Natural killer cell (primary cell): ENCODE measurements around the gene ASH1L. TPM values are rescaled to one million over a fixed set of nuclear protein-coding genes. Genes with fewer than 3 reads are reported as not detected.
"Not testable (repeated sequence)": the region's sequence is repeated elsewhere in the genome, so short reads cannot be mapped to it uniquely, and the experiment has no call there.

Experiments used
- ATAC-seq, 3 donors: fragments of 150-1000 bp in 2 of 3; fragments of 200-7000 bp in 1 of 3; cut with Tn5 transposase; 1 replicate in 1 of 3; 2 replicates in 2 of 3; pipeline ENCODE4 v1.10.0; 2021; ENCODE audit warnings: mild to moderate bottlenecking in 2 of 3, moderate library complexity in 2 of 3
- DNase-seq, 2 donors: peaks; one replicate each; pipeline versions ENCODE4 v3.0.0 to v3.0.0-alpha.2; 2013 to 2021; ENCODE audit warnings: mixed read lengths in 1 of 2
- H3K27ac ChIP-seq: one replicate; pipeline ENCODE4 v1.5.1; 2013; ENCODE audit warnings: mild to moderate bottlenecking, low read length
- H3K27me3 ChIP-seq: one replicate; pipeline ENCODE4 v1.6.1; 2013; ENCODE audit warnings: low read length; ENCODE audit not compliant: control insufficient read depth, insufficient read depth
- H3K36me3 ChIP-seq: one replicate; pipeline ENCODE4 v1.6.1; 2013; ENCODE audit warnings: low read length; ENCODE audit not compliant: control insufficient read depth, insufficient read depth
- H3K4me1 ChIP-seq: one replicate; pipeline ENCODE4 v1.6.1; 2013; ENCODE audit warnings: low read length; ENCODE audit not compliant: control insufficient read depth, insufficient read depth
- H3K4me3 ChIP-seq: one replicate; pipeline ENCODE4 v1.5.1; 2013; ENCODE audit warnings: low read length
- H3K9me3 ChIP-seq: one replicate; pipeline ENCODE4 v1.6.1; 2013; ENCODE audit warnings: low read length; ENCODE audit not compliant: control insufficient read depth, insufficient read depth
- H3K27ac Mint-ChIP-seq, 2 donors: one replicate each; pipeline ENCODE4 v1.8.0; 2022; ENCODE audit warnings: mild to moderate bottlenecking in 2 of 2, mixed read lengths in 2 of 2, moderate library complexity in 1 of 2
- H3K27me3 Mint-ChIP-seq, 2 donors: one replicate each; pipeline ENCODE4 v1.8.0; 2022; ENCODE audit warnings: low read depth in 2 of 2, mixed read lengths in 2 of 2
- H3K36me3 Mint-ChIP-seq: one replicate; pipeline ENCODE4 v1.8.0; 2022; ENCODE audit warnings: mixed read lengths
- H3K4me1 Mint-ChIP-seq, 2 donors: one replicate each; pipeline ENCODE4 v1.8.0; 2022; ENCODE audit warnings: mixed read lengths in 2 of 2
- H3K4me3 Mint-ChIP-seq: one replicate; pipeline ENCODE4 v1.8.0; 2022; ENCODE audit warnings: mild to moderate bottlenecking, moderate library complexity, mixed read lengths
- H3K9me3 Mint-ChIP-seq, 2 donors: one replicate each; pipeline ENCODE4 v1.8.0; 2022; ENCODE audit warnings: mixed read lengths in 2 of 2
- CTCF ChIP-seq: fragments of 200-600 bp; IDR thresholded peaks from one replicate; pipeline ENCODE4 v1.8.0; 2022; ENCODE audit warnings: antibody characterized with exemption
- WGBS: methylation state at CpG from one replicate; pipeline ENCODE4 v1.1.7; 2013; ENCODE audit warnings: missing lambda C conversion rate; ENCODE audit not compliant: insufficient coverage; 5-methylcytosine and 5-hydroxymethylcytosine counted together
- intact Hi-C: fragments of 100-400 bp; cut with micrococcal nuclease; formaldehyde crosslinking; loops from one replicate; pipeline ENCODE4 v1.14.2; 2022
- total RNA-seq, 4 donors: library from RNA; stranded (reverse); fragments of 120-200 nt in 1 of 4; gene quantifications; one replicate each; pipeline versions ENCODE4 v1.2.3 to v1.2.4, GENCODE V29; 2013 to 2022

Gene ASH1L
- total RNA-seq, 3 donors from 2014 or later (not counting 1 experiment from before 2014, with no cell fraction given) = 82.2 to 99.5 (median 91.9) TPM

- intact Hi-C loops = no loop called here
- DNase-seq = no peak
- H3K4me3 Mint-ChIP-seq = no peak overlapping the region
- peaks cover 12% of the 10 kb centered on the region for H3K27me3 ChIP-seq
- no peak overlapping the region for H3K4me3 ChIP-seq
- peaks cover 33 to 41% of the 10 kb centered on the region in 2 donors for H3K27me3 Mint-ChIP-seq
- peak in 1 of 3 donors; percentile 30 for ATAC-seq
- 26% methylated on average over 47 of the region's 47 CpGs for WGBS
- peaks cover 7% of the 10 kb centered on the region for H3K4me1 ChIP-seq
- H3K9me3 Mint-ChIP-seq = no peaks in the 10 kb centered on the region
- no peak overlapping the region for H3K27ac ChIP-seq
- no peaks in the 10 kb centered on the region for H3K9me3 ChIP-seq
- H3K27ac Mint-ChIP-seq = no peak overlapping the region
- H3K4me1 Mint-ChIP-seq = peaks cover 0 to 4% of the 10 kb centered on the region in 2 donors
- H3K36me3 ChIP-seq = no peaks in the 10 kb centered on the region
- TF ChIP-seq CTCF = no peak
- no peaks in the 10 kb centered on the region for H3K36me3 Mint-ChIP-seq
These were observed 267.2 kb downstream of the ASH1L start for GRCh38 chr1:155295183-155295941.

- H3K36me3 ChIP-seq = no peaks in the 10 kb centered on the region
- WGBS = 31% methylated on average over 46 of the region's 46 CpGs
- H3K27me3 ChIP-seq = peaks cover 12% of the 10 kb centered on the region
- intact Hi-C loops = no loop called here
- Mint-ChIP-seq H3K27ac (no peak overlapping the region), H3K4me3 (no peak overlapping the region), H3K9me3 (no peaks in the 10 kb centered on the region), H3K36me3 (no peaks in the 10 kb centered on the region), H3K27me3 (peaks cover 33 to 44% of the 10 kb centered on the region in 2 donors), H3K4me1 (peaks cover 0 to 4% of the 10 kb centered on the region in 2 donors)
- ATAC-seq = peak in 1 of 3 donors; percentile 24
- TF ChIP-seq CTCF = no peak
- H3K27ac ChIP-seq = no peak overlapping the region
- DNase-seq = no peak
- no peaks in the 10 kb centered on the region for H3K9me3 ChIP-seq
- H3K4me3 ChIP-seq = no peak overlapping the region
- peaks cover 7% of the 10 kb centered on the region for H3K4me1 ChIP-seq
These were observed 268.0 kb downstream of the ASH1L start for GRCh38 chr1:155294520-155295182.

- Histone ChIP-seq H3K9me3 (no peaks in the 10 kb centered on the region), H3K27me3 (peaks cover 12% of the 10 kb centered on the region), H3K4me3 (no peak overlapping the region), H3K4me1 (peaks cover 7% of the 10 kb centered on the region), H3K36me3 (no peaks in the 10 kb centered on the region), H3K27ac (no peak overlapping the region)
- Mint-ChIP-seq H3K27ac (no peak overlapping the region), H3K27me3 (peaks cover 33 to 41% of the 10 kb centered on the region in 2 donors), H3K4me1 (peaks cover 0 to 4% of the 10 kb centered on the region in 2 donors), H3K4me3 (no peak overlapping the region), H3K36me3 (no peaks in the 10 kb centered on the region), H3K9me3 (no peaks in the 10 kb centered on the region)
- 90% methylated on average over 17 of the region's 17 CpGs for WGBS
- no peak for ATAC-seq
- TF ChIP-seq CTCF = no peak
- intact Hi-C loops = no loop called here
- DNase-seq = no peak
These were observed 269.4 kb downstream of the ASH1L start for GRCh38 chr1:155293086-155293749.

- H3K9me3 ChIP-seq, H3K27ac ChIP-seq, ATAC-seq, H3K27me3 ChIP-seq, intact Hi-C loops, H3K27ac Mint-ChIP-seq, H3K4me1 Mint-ChIP-seq, H3K9me3 Mint-ChIP-seq, H3K4me3 ChIP-seq, DNase-seq, H3K36me3 Mint-ChIP-seq, H3K36me3 ChIP-seq, H3K4me1 ChIP-seq, H3K4me3 Mint-ChIP-seq: not testable (repeated sequence)
- WGBS = 92% methylated on average over 9 of the region's 10 CpGs
- peaks cover 17 to 22% of the 10 kb centered on the region in 2 donors for H3K27me3 Mint-ChIP-seq
These were observed 271.6 kb downstream of the ASH1L start for GRCh38 chr1:155291006-155291405.
